ENCODE data around the gene SLCO1C1.

The SLCO1C1 gene

DNA sequence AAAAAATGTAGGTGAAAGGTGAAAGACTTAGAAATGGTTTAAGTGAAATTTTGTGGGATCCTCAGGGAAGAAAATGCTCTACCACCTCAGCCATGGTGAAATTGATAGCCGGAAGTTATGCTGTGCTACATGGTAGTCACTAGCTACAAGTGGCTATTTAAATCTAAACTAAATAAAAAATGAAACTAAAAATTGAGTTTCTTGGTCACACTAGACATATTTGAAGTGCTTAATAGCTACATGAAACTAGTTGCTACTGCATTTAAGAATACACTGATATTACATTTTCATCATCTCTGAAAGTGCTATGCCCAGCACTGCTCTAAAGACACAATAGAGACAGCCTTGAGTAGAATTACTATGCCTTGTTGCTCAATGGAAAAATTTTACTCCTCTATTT, 105.0 kb downstream of the SLCO1C1 start:
- no peaks in the 10 kb centered on the region for H3K4me1 ChIP-seq (ENCODE audit: control insufficient read depth in 1 of 2, insufficient read depth in 2 of 2, low read length in 2 of 2)
- no peak overlapping the region for H3K27ac ChIP-seq (ENCODE audit: low read length)
- H3K9me3 ChIP-seq (ENCODE audit: control insufficient read depth in 1 of 2, low read length in 2 of 2), result no peaks in the 10 kb centered on the region
- H3K4me3 ChIP-seq (ENCODE audit: low read depth in 1 of 2, low read length in 2 of 2), result no peak overlapping the region
- no peaks in the 10 kb centered on the region for H3K27me3 ChIP-seq (ENCODE audit: low read depth, low read length)
- no peaks in the 10 kb centered on the region for H3K36me3 ChIP-seq (ENCODE audit: control insufficient read depth in 1 of 2, insufficient read depth in 2 of 2, low read length in 2 of 2)

DNA sequence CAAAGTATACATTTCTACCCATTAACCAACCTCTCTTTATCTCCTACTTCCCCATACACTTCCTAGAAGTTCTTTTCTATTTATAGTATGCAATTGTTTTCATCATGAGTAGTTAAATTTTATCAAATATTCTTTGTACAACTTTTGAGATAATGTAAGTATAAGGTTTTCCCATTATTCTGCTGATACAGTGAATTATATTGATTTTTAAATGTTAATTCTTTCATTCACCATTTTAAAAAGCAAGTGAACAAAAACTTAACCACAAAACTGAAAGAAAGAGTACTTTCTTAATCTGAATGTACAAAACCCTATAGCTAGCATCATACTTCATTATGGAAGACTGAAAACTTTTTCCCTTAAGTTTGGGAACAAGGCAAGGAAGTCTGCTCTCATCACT, 105.9 kb downstream of the SLCO1C1 start:
- Histone ChIP-seq H3K36me3 (ENCODE audit: control insufficient read depth in 1 of 2, insufficient read depth in 2 of 2, low read length in 2 of 2) (no peaks in the 10 kb centered on the region), H3K9me3 (ENCODE audit: control insufficient read depth in 1 of 2, low read length in 2 of 2) (no peaks in the 10 kb centered on the region), H3K27ac (ENCODE audit: low read length) (no peak overlapping the region), H3K4me3 (ENCODE audit: low read depth in 1 of 2, low read length in 2 of 2) (no peak overlapping the region), H3K27me3 (ENCODE audit: low read depth, low read length) (no peaks in the 10 kb centered on the region), H3K4me1 (ENCODE audit: control insufficient read depth in 1 of 2, insufficient read depth in 2 of 2, low read length in 2 of 2) (no peaks in the 10 kb centered on the region)
